Activated naive CD4-positive, alpha-beta T cell (primary cell): Measurements from ENCODE around the gene SIRT1.
"Not testable (repeated sequence)": the region's sequence is repeated elsewhere in the genome, so short reads cannot be mapped to it uniquely, and the experiment has no call there.

Experiments used
- DNase-seq, 4 experiments: peaks; one replicate each; lab custom pipeline; 2025; lab: John Stamatoyannopoulos, UW

The SIRT1 gene

GRCh38 chr10:67884313-67884841, at the start of gene SIRT1:
Gene SIRT1 (plus strand): TSS chr10:67884656. CDS start chr10:67884722, 66 bp downstream.
- peak; percentile 64 to 89 (median 77) for DNase-seq

- DNase-seq: not testable (repeated sequence)
These were observed 48.7 kb upstream of the SIRT1 start for GRCh38 chr10:67835541-67836394.

GRCh38 chr10:67836488-67836887, 48.0 kb upstream of the SIRT1 start:
- DNase-seq: no peak

GRCh38 chr10:67836972-67837371, 47.5 kb upstream of the SIRT1 start:
- no peak for DNase-seq

GRCh38 chr10:67837541-67838314, 46.7 kb upstream of the SIRT1 start, which contains the start of gene DNAJC12:
Gene DNAJC12 (minus strand): TSS chr10:67838188. CDS start chr10:67838011, 177 bp downstream.
- DNase-seq: no peak

- DNase-seq: not testable (repeated sequence)
These were observed 44.9 kb upstream of the SIRT1 start for GRCh38 chr10:67839511-67839910.

- DNase-seq: no peak
These were observed 44.5 kb upstream of the SIRT1 start for GRCh38 chr10:67839951-67840350.

GRCh38 chr10:67841737-67842136, 42.7 kb upstream of the SIRT1 start:
- no peak for DNase-seq

GRCh38 chr10:67843284-67843683, 41.2 kb upstream of the SIRT1 start:
- DNase-seq: no peak

- DNase-seq: peak; percentile 73 to 90 (median 82)
These were observed 35.0 kb upstream of the SIRT1 start for GRCh38 chr10:67849331-67850011.

- no peak for DNase-seq
These were observed 33.3 kb upstream of the SIRT1 start for GRCh38 chr10:67851186-67851585.

GRCh38 chr10:67852761-67853160, 31.7 kb upstream of the SIRT1 start:
- DNase-seq: no peak

GRCh38 chr10:67853512-67853911, 30.9 kb upstream of the SIRT1 start:
- DNase-seq: no peak

- DNase-seq: no peak
These were observed 25.5 kb upstream of the SIRT1 start for GRCh38 chr10:67858971-67859370.

GRCh38 chr10:67861750-67862432, 22.6 kb upstream of the SIRT1 start:
- no peak for DNase-seq

- no peak for DNase-seq
These were observed 21.4 kb upstream of the SIRT1 start for GRCh38 chr10:67863094-67863493.

GRCh38 chr10:67864607-67865371, 19.7 kb upstream of the SIRT1 start:
- DNase-seq: no peak

GRCh38 chr10:67868132-67868531, 16.3 kb upstream of the SIRT1 start:
- no peak for DNase-seq

GRCh38 chr10:67869996-67870395, 14.5 kb upstream of the SIRT1 start:
- DNase-seq: no peak

- no peak for DNase-seq
These were observed 8.9 kb upstream of the SIRT1 start for GRCh38 chr10:67875340-67876238.
